ENCODE results near the gene NOTCH1. TPM values are rescaled to one million over a fixed set of nuclear protein-coding genes. Genes with fewer than 3 reads are reported as not detected.

The NOTCH1 gene
- total RNA-seq, 1 experiment from 2014 or later: 39.2 TPM

GRCh38 chr9:136565715-136566552 is 20.1 kb upstream of the NOTCH1 start:
- Histone ChIP-seq H3K9me2 (ENCODE audit: insufficient read depth) (no peaks in the 10 kb centered on the region), H3K27ac (no peak overlapping the region), H2AFZ (no peak overlapping the region), H3K27me3 (ENCODE audit: insufficient read depth, low read depth) (no peaks in the 10 kb centered on the region), H3F3A (ENCODE audit: insufficient read depth, low read depth) (peaks cover 21% of the 10 kb centered on the region; the same call in 1 of the 2 replicates), H3K4me1 (replicated peaks; ENCODE audit: insufficient read depth) (peaks cover 29% of the 10 kb centered on the region), H3K36me3 (ENCODE audit: low read depth) (no peaks in the 10 kb centered on the region), H4K20me1 (ENCODE audit: insufficient read depth) (no peaks in the 10 kb centered on the region), H3K9me3 (ENCODE audit: insufficient read depth, low read depth) (0 out of 2 replicates have a peak, but pooled peaks cover 1% of the 10 kb centered on the region), H3K4me2 (no peak overlapping the region), H3K79me2 (ENCODE audit: low read depth) (no peaks in the 10 kb centered on the region), H3K4me3 (no peak overlapping the region)
- ChIA-PET POLR2A (ENCODE audit: unreplicated experiment) (no interaction called here), CTCF (no interaction called here)
- no peak for DNase-seq
- no TSS peak for BruUV-seq (replicated peaks)
- intact Hi-C loops (cut with micrococcal nuclease; ENCODE audit: unreplicated experiment): no loop called here
- TF ChIP-seq EZH2 (IDR thresholded peaks at IDR 0.05; ENCODE audit: low read depth) (no peak), CTCF (conservative IDR thresholded peaks at IDR 0.05) (no peak)

GRCh38 chr9:136565086-136565714 is 19.4 kb upstream of the NOTCH1 start:
- ChIA-PET POLR2A (ENCODE audit: unreplicated experiment) (interaction anchor here (0.7 kb wide), 1 partner anchor 12 kb away, joined by 3 read pairs; no protein-coding TSS in a partner anchor), CTCF (no interaction called here)
- no peaks in the 10 kb centered on the region for H3K79me2 ChIP-seq (ENCODE audit: low read depth)
- no peaks in the 10 kb centered on the region for H3K36me3 ChIP-seq (ENCODE audit: low read depth)
- H3K27me3 ChIP-seq (ENCODE audit: insufficient read depth, low read depth): no peaks in the 10 kb centered on the region
- peaks cover 29% of the 10 kb centered on the region for H3K4me1 ChIP-seq (replicated peaks; ENCODE audit: insufficient read depth)
- no peaks in the 10 kb centered on the region for H3K9me2 ChIP-seq (ENCODE audit: insufficient read depth)
- H4K20me1 ChIP-seq (ENCODE audit: insufficient read depth): no peaks in the 10 kb centered on the region
- intact Hi-C loops (cut with micrococcal nuclease; ENCODE audit: unreplicated experiment): no loop called here
- H3K4me3 ChIP-seq: no peak overlapping the region
- DNase-seq: no peak
- peaks cover 5% of the 10 kb centered on the region; the same call in 1 of the 2 replicates for H3K9me3 ChIP-seq (ENCODE audit: insufficient read depth, low read depth)
- peaks cover 21% of the 10 kb centered on the region; the same call in 1 of the 2 replicates for H3F3A ChIP-seq (ENCODE audit: insufficient read depth, low read depth)
- no peak for TF ChIP-seq EZH2 (IDR thresholded peaks at IDR 0.05; ENCODE audit: low read depth)
- TF ChIP-seq CTCF (conservative IDR thresholded peaks at IDR 0.05): no peak
- BruUV-seq (replicated peaks): no TSS peak
- peak overlapping the region; percentile 49 for H3K27ac ChIP-seq
- no peak overlapping the region for H2AFZ ChIP-seq
- peak overlapping the region; percentile 49; the same call in 1 of the 2 replicates for H3K4me2 ChIP-seq

- ChIA-PET POLR2A (ENCODE audit: unreplicated experiment) (interaction anchor here (0.7 kb wide), 1 partner anchor 11 kb away, joined by 3 read pairs; no protein-coding TSS in a partner anchor), CTCF (no interaction called here)
- Histone ChIP-seq H3K4me2 (peak overlapping the region; percentile 49), H3K36me3 (ENCODE audit: low read depth) (no peaks in the 10 kb centered on the region), H3K9me2 (ENCODE audit: insufficient read depth) (no peaks in the 10 kb centered on the region), H3K4me3 (no peak overlapping the region), H2AFZ (no peak overlapping the region), H3K79me2 (ENCODE audit: low read depth) (no peaks in the 10 kb centered on the region), H3K27me3 (ENCODE audit: insufficient read depth, low read depth) (no peaks in the 10 kb centered on the region), H4K20me1 (ENCODE audit: insufficient read depth) (no peaks in the 10 kb centered on the region), H3K4me1 (replicated peaks; ENCODE audit: insufficient read depth) (peaks cover 29% of the 10 kb centered on the region), H3K9me3 (ENCODE audit: insufficient read depth, low read depth) (peaks cover 6% of the 10 kb centered on the region; the same call in 1 of the 2 replicates), H3F3A (ENCODE audit: insufficient read depth, low read depth) (peaks cover 19% of the 10 kb centered on the region; the same call in 1 of the 2 replicates), H3K27ac (peak overlapping the region; percentile 49)
- no TSS peak for BruUV-seq (replicated peaks)
- TF ChIP-seq CTCF (conservative IDR thresholded peaks at IDR 0.05) (peak; percentile 43; the same call in 1 of the 2 replicates), EZH2 (IDR thresholded peaks at IDR 0.05; ENCODE audit: low read depth) (no peak)
- intact Hi-C loops (cut with micrococcal nuclease; ENCODE audit: unreplicated experiment): no loop called here
- DNase-seq: peak; percentile 58 to 69
Observed at GRCh38 chr9:136564379-136564988, 18.6 kb upstream of the NOTCH1 start.
